Natural killer cell (primary cell): Measurements from ENCODE around the gene RPL10A. TPM values are rescaled to one million over a fixed set of nuclear protein-coding genes. Genes with fewer than 3 reads are reported as not detected.

Experiments used
- ATAC-seq, 3 donors: fragments of 150-1000 bp in 2 of 3; fragments of 200-7000 bp in 1 of 3; cut with Tn5 transposase; 1 replicate in 1 of 3; 2 replicates in 2 of 3; pipeline ENCODE4 v1.10.0; 2021; ENCODE audit warnings: mild to moderate bottlenecking in 2 of 3, moderate library complexity in 2 of 3
- DNase-seq, 2 donors: peaks; one replicate each; pipeline versions ENCODE4 v3.0.0 to v3.0.0-alpha.2; 2013 to 2021; ENCODE audit warnings: mixed read lengths in 1 of 2
- H3K27ac ChIP-seq: one replicate; pipeline ENCODE4 v1.5.1; 2013; ENCODE audit warnings: mild to moderate bottlenecking, low read length
- H3K27me3 ChIP-seq: one replicate; pipeline ENCODE4 v1.6.1; 2013; ENCODE audit warnings: low read length; ENCODE audit not compliant: control insufficient read depth, insufficient read depth
- H3K36me3 ChIP-seq: one replicate; pipeline ENCODE4 v1.6.1; 2013; ENCODE audit warnings: low read length; ENCODE audit not compliant: control insufficient read depth, insufficient read depth
- H3K4me1 ChIP-seq: one replicate; pipeline ENCODE4 v1.6.1; 2013; ENCODE audit warnings: low read length; ENCODE audit not compliant: control insufficient read depth, insufficient read depth
- H3K4me3 ChIP-seq: one replicate; pipeline ENCODE4 v1.5.1; 2013; ENCODE audit warnings: low read length
- H3K9me3 ChIP-seq: one replicate; pipeline ENCODE4 v1.6.1; 2013; ENCODE audit warnings: low read length; ENCODE audit not compliant: control insufficient read depth, insufficient read depth
- H3K27ac Mint-ChIP-seq, 2 donors: one replicate each; pipeline ENCODE4 v1.8.0; 2022; ENCODE audit warnings: mild to moderate bottlenecking in 2 of 2, mixed read lengths in 2 of 2, moderate library complexity in 1 of 2
- H3K27me3 Mint-ChIP-seq, 2 donors: one replicate each; pipeline ENCODE4 v1.8.0; 2022; ENCODE audit warnings: low read depth in 2 of 2, mixed read lengths in 2 of 2
- H3K36me3 Mint-ChIP-seq: one replicate; pipeline ENCODE4 v1.8.0; 2022; ENCODE audit warnings: mixed read lengths
- H3K4me1 Mint-ChIP-seq, 2 donors: one replicate each; pipeline ENCODE4 v1.8.0; 2022; ENCODE audit warnings: mixed read lengths in 2 of 2
- H3K4me3 Mint-ChIP-seq: one replicate; pipeline ENCODE4 v1.8.0; 2022; ENCODE audit warnings: mild to moderate bottlenecking, moderate library complexity, mixed read lengths
- H3K9me3 Mint-ChIP-seq, 2 donors: one replicate each; pipeline ENCODE4 v1.8.0; 2022; ENCODE audit warnings: mixed read lengths in 2 of 2
- WGBS: methylation state at CpG from one replicate; pipeline ENCODE4 v1.1.7; 2013; ENCODE audit warnings: missing lambda C conversion rate; ENCODE audit not compliant: insufficient coverage; 5-methylcytosine and 5-hydroxymethylcytosine counted together
- intact Hi-C: fragments of 100-400 bp; cut with micrococcal nuclease; formaldehyde crosslinking; loops from one replicate; pipeline ENCODE4 v1.14.2; 2022
- total RNA-seq, 4 donors: library from RNA; stranded (reverse); fragments of 120-200 nt in 1 of 4; gene quantifications; one replicate each; pipeline versions ENCODE4 v1.2.3 to v1.2.4, GENCODE V29; 2013 to 2022
- TF ChIP-seq, protein P1 (sequence below): fragments of 200-600 bp; IDR thresholded peaks from one replicate; pipeline ENCODE4 v1.8.0; 2022; ENCODE audit warnings: antibody characterized with exemption

RPL10A gene
- total RNA-seq, 3 donors from 2014 or later (not counting 1 experiment from before 2014, with no cell fraction given): 723 to 943 (median 942) TPM

DNA sequence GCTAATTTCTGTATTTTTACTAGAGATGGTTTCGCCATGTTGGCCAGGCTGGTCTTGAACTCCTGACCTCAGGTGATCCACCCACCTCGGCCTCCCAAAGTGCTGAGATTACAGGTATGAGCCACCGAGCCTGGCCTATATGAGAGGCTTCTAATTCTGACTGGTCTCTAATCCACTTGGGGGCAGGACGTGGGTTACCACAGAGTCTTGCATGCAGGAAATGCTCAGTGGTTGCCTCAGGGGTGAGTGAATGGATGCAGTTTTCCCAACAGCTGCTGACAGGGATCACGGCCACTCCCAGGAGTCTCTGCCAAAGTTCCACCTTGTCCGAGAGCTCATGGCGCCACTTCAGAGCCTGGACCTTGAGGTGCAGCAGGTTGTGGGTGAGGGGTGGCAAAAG, 22.5 kb upstream of the RPL10A start:
- TF ChIP-seq, protein P1, sequence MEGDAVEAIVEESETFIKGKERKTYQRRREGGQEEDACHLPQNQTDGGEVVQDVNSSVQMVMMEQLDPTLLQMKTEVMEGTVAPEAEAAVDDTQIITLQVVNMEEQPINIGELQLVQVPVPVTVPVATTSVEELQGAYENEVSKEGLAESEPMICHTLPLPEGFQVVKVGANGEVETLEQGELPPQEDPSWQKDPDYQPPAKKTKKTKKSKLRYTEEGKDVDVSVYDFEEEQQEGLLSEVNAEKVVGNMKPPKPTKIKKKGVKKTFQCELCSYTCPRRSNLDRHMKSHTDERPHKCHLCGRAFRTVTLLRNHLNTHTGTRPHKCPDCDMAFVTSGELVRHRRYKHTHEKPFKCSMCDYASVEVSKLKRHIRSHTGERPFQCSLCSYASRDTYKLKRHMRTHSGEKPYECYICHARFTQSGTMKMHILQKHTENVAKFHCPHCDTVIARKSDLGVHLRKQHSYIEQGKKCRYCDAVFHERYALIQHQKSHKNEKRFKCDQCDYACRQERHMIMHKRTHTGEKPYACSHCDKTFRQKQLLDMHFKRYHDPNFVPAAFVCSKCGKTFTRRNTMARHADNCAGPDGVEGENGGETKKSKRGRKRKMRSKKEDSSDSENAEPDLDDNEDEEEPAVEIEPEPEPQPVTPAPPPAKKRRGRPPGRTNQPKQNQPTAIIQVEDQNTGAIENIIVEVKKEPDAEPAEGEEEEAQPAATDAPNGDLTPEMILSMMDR: no peak
- H3K36me3 Mint-ChIP-seq: no peaks in the 10 kb centered on the region
- no peak for ATAC-seq

DNA sequence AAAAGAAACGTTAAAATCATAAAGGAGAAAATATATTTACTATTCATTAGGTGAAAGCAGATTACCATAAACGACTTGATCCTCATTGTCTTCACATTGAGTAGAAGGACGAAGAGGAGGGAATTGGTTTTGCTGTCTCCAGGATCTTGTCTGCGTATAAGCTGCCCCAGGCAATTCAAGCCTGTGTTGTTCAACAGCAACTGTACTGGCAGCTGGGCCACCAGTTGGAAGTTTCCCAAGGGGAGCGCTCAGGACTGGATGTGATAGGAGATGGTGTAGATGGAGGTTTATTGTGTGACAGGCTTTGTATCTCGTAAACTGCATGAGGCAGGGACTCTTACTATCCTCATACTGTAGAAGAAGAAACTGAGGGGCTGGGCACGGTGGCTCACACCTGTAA, 20.0 kb upstream of the RPL10A start:
- Histone ChIP-seq H3K27me3 (no peaks in the 10 kb centered on the region), H3K9me3 (no peaks in the 10 kb centered on the region), H3K4me1 (peaks cover 19% of the 10 kb centered on the region), H3K4me3 (no peak overlapping the region), H3K27ac (no peak overlapping the region), H3K36me3 (no peaks in the 10 kb centered on the region)
- Mint-ChIP-seq H3K4me3 (no peak overlapping the region), H3K9me3 (no peaks in the 10 kb centered on the region), H3K4me1 (peaks cover 21 to 32% of the 10 kb centered on the region in 2 donors), H3K36me3 (no peaks in the 10 kb centered on the region), H3K27me3 (peaks cover 0 to 2% of the 10 kb centered on the region in 2 donors), H3K27ac (no peak overlapping the region)
- ATAC-seq: no peak
- TF ChIP-seq, protein P1: no peak
- intact Hi-C loops: no loop called here
- 92% methylated on average over 5 of the region's 7 CpGs for WGBS
- DNase-seq: no peak

More for the DNA sequence above, 22.5 kb upstream of the RPL10A start:
- Mint-ChIP-seq H3K4me3 (no peak overlapping the region), H3K9me3 (no peaks in the 10 kb centered on the region), H3K27me3 (peaks cover 0 to 2% of the 10 kb centered on the region in 2 donors), H3K4me1 (peaks cover 6 to 12% of the 10 kb centered on the region in 2 donors), H3K27ac (no peak overlapping the region)
- peak in 1 of 2 donors; percentile 22 for DNase-seq
- Histone ChIP-seq H3K36me3 (no peaks in the 10 kb centered on the region), H3K4me3 (no peak overlapping the region), H3K4me1 (peaks cover 7% of the 10 kb centered on the region), H3K9me3 (no peaks in the 10 kb centered on the region), H3K27ac (no peak overlapping the region), H3K27me3 (no peaks in the 10 kb centered on the region)
- intact Hi-C loops: no loop called here
- 58% methylated on average over 7 of the region's 7 CpGs for WGBS

DNA sequence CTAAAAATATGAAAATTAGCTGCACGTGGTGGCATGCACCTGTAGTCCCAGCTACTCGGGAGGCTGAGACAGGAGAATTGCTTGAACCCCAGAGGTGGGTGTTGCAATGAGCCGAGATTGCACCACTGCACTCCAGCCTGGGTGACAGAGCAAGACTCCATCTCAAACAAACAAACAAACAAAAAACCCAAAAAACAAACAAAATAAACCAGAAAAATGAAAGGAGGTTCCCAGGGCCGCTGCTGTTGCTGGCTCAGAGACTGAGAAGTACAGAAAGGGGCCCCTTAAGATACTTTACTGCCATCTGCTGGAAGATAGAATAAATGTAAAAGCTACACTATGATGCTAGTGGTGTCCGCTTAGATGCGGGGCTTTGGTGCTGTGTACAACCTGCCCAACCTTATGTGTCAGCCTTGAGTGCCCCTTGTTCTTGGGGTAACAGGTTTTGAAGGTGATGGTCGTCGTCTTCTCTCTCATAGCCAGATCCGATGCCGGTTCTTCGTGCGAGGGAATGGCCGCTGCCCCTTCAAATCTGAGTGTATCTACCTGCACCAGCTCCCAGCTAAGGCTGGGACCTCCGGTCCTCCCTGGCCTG, 18.8 kb upstream of the RPL10A start:
- Histone ChIP-seq H3K4me1 (peaks cover 19% of the 10 kb centered on the region), H3K27me3 (no peaks in the 10 kb centered on the region), H3K36me3 (no peaks in the 10 kb centered on the region), H3K4me3 (no peak overlapping the region), H3K9me3 (no peaks in the 10 kb centered on the region), H3K27ac (no peak overlapping the region)
- 43% methylated on average over 14 of the region's 14 CpGs for WGBS
- ATAC-seq (peak; percentile 61 to 71 (median 61)), DNase-seq (peak in 1 of 2 donors; percentile 80)
- Mint-ChIP-seq H3K9me3 (no peaks in the 10 kb centered on the region), H3K36me3 (no peaks in the 10 kb centered on the region), H3K27me3 (peaks cover 0 to 2% of the 10 kb centered on the region in 2 donors), H3K4me1 (peaks cover 23 to 37% of the 10 kb centered on the region in 2 donors), H3K27ac (peak overlapping the region; percentile 38 to 54), H3K4me3 (peak overlapping the region; percentile 47)
- intact Hi-C loops: loop anchor here (1.0 kb wide), 2 partner anchors 107 to 152 kb away; partner anchors contain the start of genes DEF6 and PPARD
- TF ChIP-seq, protein P1: peak; percentile 69
